PC-9 (cell line): ENCODE measurements around the gene RFTN1. TPM values are rescaled to one million over a fixed set of nuclear protein-coding genes. Genes with fewer than 3 reads are reported as not detected.

ENCODE experiments used
- BruUV-seq: library from RNA; stranded (reverse); fragments of 400-500 nt; replicated peaks from 2 replicates; lab custom pipeline; 2021; lab: Mats Ljungman, UMichigan
- CTCF ChIA-PET: fragments of 300-600 bp; sonication (Branson Sonifier 250); formaldehyde crosslinking; loops from one replicate; lab custom pipeline; 2022; ENCODE audit warnings: antibody characterized with exemption; lab: Charles Lee
- POLR2A ChIA-PET: fragments of 300-600 bp; sonication (Branson Sonifier 250); formaldehyde crosslinking; loops from one replicate; lab custom pipeline; 2022; ENCODE audit warnings: antibody characterized with exemption; ENCODE audit not compliant: unreplicated experiment; lab: Charles Lee
- DNase-seq, 2 experiments: peaks; one replicate each; pipeline versions ENCODE4 v3.0.0 to v3.0.0-alpha.2; 2015 to 2022; ENCODE audit warnings: mixed read lengths in 1 of 2
- H2AFZ ChIP-seq: fragments of 200-600 bp; sonication (generic); 2 replicates; pipeline ENCODE4 v1.8.1; 2017; ENCODE audit warnings: antibody characterized with exemption
- H3F3A ChIP-seq: fragments of 200-600 bp; sonication (generic); 2 replicates; pipeline ENCODE4 v1.8.1; 2017; ENCODE audit warnings: antibody characterized with exemption, mild to moderate bottlenecking, low read depth; ENCODE audit not compliant: insufficient read depth
- H3K27ac ChIP-seq: fragments of 200-600 bp; sonication (generic); 2 replicates; pipeline ENCODE4 v1.6.1; 2016; ENCODE audit warnings: mixed run types
- H3K27me3 ChIP-seq: fragments of 200-600 bp; sonication (generic); 2 replicates; pipeline ENCODE4 v1.6.1; 2016; ENCODE audit warnings: low read depth, mixed run types; ENCODE audit not compliant: insufficient read depth
- H3K36me3 ChIP-seq: fragments of 200-600 bp; sonication (generic); 2 replicates; pipeline ENCODE4 v1.6.1; 2016; ENCODE audit warnings: low read depth, mixed run types
- H3K4me1 ChIP-seq: fragments of 200-600 bp; sonication (generic); replicated peaks from 2 replicates; pipeline ENCODE4 v1.6.1; 2016; ENCODE audit warnings: mixed run types; ENCODE audit not compliant: insufficient read depth
- H3K4me2 ChIP-seq: fragments of 200-600 bp; sonication (generic); 2 replicates; pipeline ENCODE4 v1.6.1; 2017; ENCODE audit warnings: mixed run types
- H3K4me3 ChIP-seq: fragments of 200-600 bp; sonication (generic); 2 replicates; pipeline ENCODE4 v1.6.1; 2016; ENCODE audit warnings: mixed run types
- H3K79me2 ChIP-seq: fragments of 200-600 bp; sonication (generic); 2 replicates; pipeline ENCODE4 v1.6.1; 2017; ENCODE audit warnings: low read depth, mixed run types
- H3K9me2 ChIP-seq: fragments of 200-600 bp; sonication (generic); 2 replicates; pipeline ENCODE4 v1.8.1; 2017; ENCODE audit warnings: mild to moderate bottlenecking; ENCODE audit not compliant: insufficient read depth
- H3K9me3 ChIP-seq: fragments of 200-600 bp; sonication (generic); 2 replicates; pipeline ENCODE4 v1.8.1; 2016; ENCODE audit warnings: low read depth; ENCODE audit not compliant: insufficient read depth
- H4K20me1 ChIP-seq: fragments of 200-600 bp; sonication (generic); 2 replicates; pipeline ENCODE4 v1.8.1; 2017; ENCODE audit not compliant: insufficient read depth
- CTCF ChIP-seq: fragments of 200-600 bp; sonication (generic); conservative IDR thresholded peaks from 2 replicates; pipeline ENCODE4 v1.6.1; 2017; ENCODE audit warnings: mixed run types, antibody characterized with exemption, mild to moderate bottlenecking, moderate library complexity
- EZH2 ChIP-seq: fragments of 200-600 bp; sonication (generic); IDR thresholded peaks from 2 replicates; pipeline ENCODE4 v1.8.0; 2017; ENCODE audit warnings: antibody characterized with exemption, low read depth
- intact Hi-C: fragments of 100-400 bp; cut with micrococcal nuclease; formaldehyde crosslinking; loops from one replicate; pipeline ENCODE4 v1.10.0; 2022; ENCODE audit not compliant: unreplicated experiment
- total RNA-seq: library from RNA; stranded (reverse); gene quantifications from 2 replicates; pipeline ENCODE4 v1.2.3, GENCODE V29; 2021

RFTN1 gene
- total RNA-seq, 1 experiment from 2014 or later = 0.41 TPM

- no peak overlapping the region for H3K27ac ChIP-seq
- no peak overlapping the region for H3K4me2 ChIP-seq
- H3F3A ChIP-seq = no peaks in the 10 kb centered on the region
- CTCF ChIA-PET = interaction anchor here (0.5 kb wide), 1 partner anchor 372 kb away, joined by 3 read pairs; no protein-coding TSS in a partner anchor
- H3K79me2 ChIP-seq = no peaks in the 10 kb centered on the region
- POLR2A ChIA-PET = no interaction called here
- TF ChIP-seq CTCF (no peak), EZH2 (no peak)
- H4K20me1 ChIP-seq = no peaks in the 10 kb centered on the region
- H3K4me3 ChIP-seq = no peak overlapping the region
- no peaks in the 10 kb centered on the region for H3K9me3 ChIP-seq
- intact Hi-C loops = no loop called here
- no peaks in the 10 kb centered on the region for H3K9me2 ChIP-seq
- no peaks in the 10 kb centered on the region for H3K36me3 ChIP-seq
- no peaks in the 10 kb centered on the region for H3K27me3 ChIP-seq
- no peak overlapping the region for H2AFZ ChIP-seq
- H3K4me1 ChIP-seq = no peaks in the 10 kb centered on the region
- DNase-seq = no peak
- BruUV-seq = no TSS peak
Measured at GRCh38 chr3:16394639-16395038, 118.9 kb downstream of the RFTN1 start.

GRCh38 chr3:16392717-16393116 is 120.8 kb downstream of the RFTN1 start:
- Histone ChIP-seq H3K9me2 (no peaks in the 10 kb centered on the region), H3K9me3 (no peaks in the 10 kb centered on the region), H3K79me2 (no peaks in the 10 kb centered on the region), H4K20me1 (no peaks in the 10 kb centered on the region), H3K4me2 (no peak overlapping the region), H3K4me3 (no peak overlapping the region), H2AFZ (no peak overlapping the region), H3K27ac (no peak overlapping the region), H3K4me1 (no peaks in the 10 kb centered on the region), H3K36me3 (no peaks in the 10 kb centered on the region), H3F3A (no peaks in the 10 kb centered on the region), H3K27me3 (no peaks in the 10 kb centered on the region)
- POLR2A ChIA-PET = no interaction called here
- TF ChIP-seq EZH2 = no peak
- TF ChIP-seq CTCF = no peak
- no TSS peak for BruUV-seq
- intact Hi-C loops = no loop called here
- CTCF ChIA-PET = no interaction called here
- DNase-seq = no peak

GRCh38 chr3:16392065-16392464 is 121.4 kb downstream of the RFTN1 start:
- DNase-seq = no peak
- H3K27me3 ChIP-seq = no peaks in the 10 kb centered on the region
- TF ChIP-seq CTCF (no peak), EZH2 (no peak)
- H3F3A ChIP-seq = no peaks in the 10 kb centered on the region
- H3K4me3 ChIP-seq = no peak overlapping the region
- no peaks in the 10 kb centered on the region for H3K36me3 ChIP-seq
- H3K4me1 ChIP-seq = no peaks in the 10 kb centered on the region
- no peak overlapping the region for H2AFZ ChIP-seq
- no peak overlapping the region for H3K27ac ChIP-seq
- H3K79me2 ChIP-seq = no peaks in the 10 kb centered on the region
- no peaks in the 10 kb centered on the region for H3K9me2 ChIP-seq
- ChIA-PET CTCF (no interaction called here), POLR2A (no interaction called here)
- H4K20me1 ChIP-seq = no peaks in the 10 kb centered on the region
- no TSS peak for BruUV-seq
- H3K9me3 ChIP-seq = no peaks in the 10 kb centered on the region
- no peak overlapping the region for H3K4me2 ChIP-seq
- intact Hi-C loops = no loop called here
